K562 (cell line): ENCODE measurements around the gene CRACDL.

Experiments
- CTCF ChIP-seq, 3 experiments: IDR thresholded peaks in 2 of 3; conservative IDR thresholded peaks in 1 of 3; 2 replicates each; pipeline ENCODE4 v1.5.1; 2011 to 2012; ENCODE audit warnings: low read length in 3 of 3, mild to moderate bottlenecking in 3 of 3, control low read depth in 2 of 3, improper control_type of control experiment in 1 of 3, inconsistent platforms in 1 of 3, low read depth in 1 of 3, mixed read lengths in 1 of 3, moderate library complexity in 1 of 3; ENCODE audit not compliant: insufficient read depth in 2 of 3
- FOS ChIP-seq: IDR thresholded peaks from 3 replicates; pipeline ENCODE4 v1.6.1; 2011; ENCODE audit not compliant: insufficient read length; ENCODE audit errors: extremely low read depth
- GABPA ChIP-seq: fragments of 200-800 bp; sonication (Bioruptor generic); conservative IDR thresholded peaks from 2 replicates; pipeline ENCODE4 v1.6.1; 2016; ENCODE audit warnings: low read depth, missing genetic modification characterization, missing compliant biosample characterization
- HIVEP1 ChIP-seq: fragments of 250-450 bp; sonication (Bioruptor Pico); IDR thresholded peaks from 2 replicates; pipeline ENCODE4 v1.4.0; 2020; ENCODE audit warnings: mild to moderate bottlenecking
- KLF16 ChIP-seq: IDR thresholded peaks from 2 replicates; pipeline ENCODE4 v1.6.1; 2016; ENCODE audit warnings: antibody characterized with exemption
- POLR2AphosphoS5 ChIP-seq: IDR thresholded peaks from 2 replicates; pipeline ENCODE4 v1.6.1; 2011; ENCODE audit warnings: mild to moderate bottlenecking, low read depth, low read length, moderate library complexity; ENCODE audit not compliant: control insufficient read depth, insufficient read depth
- USF2 ChIP-seq: sonication (generic); formaldehyde crosslinking; IDR thresholded peaks from 2 replicates; pipeline ENCODE4 v1.5.0; 2020; ENCODE audit warnings: missing genetic modification reagents
- ZBTB33 ChIP-seq: sonication (generic); formaldehyde crosslinking; IDR thresholded peaks from 2 replicates; pipeline ENCODE4 v1.8.1; 2023; ENCODE audit warnings: mild to moderate bottlenecking, missing genetic modification reagents
- ZEB2 ChIP-seq: fragments of 450-650 bp; IDR thresholded peaks from 2 replicates; pipeline ENCODE4 v1.6.1; 2016
- TF ChIP-seq, protein P1 (sequence below): IDR thresholded peaks from 3 replicates; pipeline ENCODE4 v1.6.1; 2011; ENCODE audit warnings: borderline replicate concordance, mild to moderate bottlenecking; ENCODE audit not compliant: insufficient read length, insufficient read depth

DNA sequence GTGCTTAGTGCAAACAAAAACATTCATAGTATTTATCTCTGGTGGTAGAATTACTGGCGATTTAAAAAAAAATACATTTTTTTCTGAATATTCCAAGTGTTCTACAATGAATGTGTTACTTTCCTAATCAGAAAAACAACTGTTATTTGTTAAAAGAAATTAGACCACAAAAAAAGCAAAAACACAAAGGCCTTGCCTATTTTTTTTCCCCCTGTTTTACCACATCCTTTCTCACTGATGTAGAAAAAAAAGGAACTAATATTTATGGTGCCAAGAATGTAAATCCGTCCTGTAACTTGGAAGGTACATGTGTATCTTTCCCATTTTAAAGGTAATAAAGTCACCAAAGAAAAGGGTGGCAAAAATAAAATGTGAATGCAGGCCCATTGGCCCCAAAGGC, 176.7 kb downstream of the CRACDL start:
- TF ChIP-seq HIVEP1 (no peak), ZEB2 (no peak), FOS (no peak), ZBTB33 (CRISPR knock-in tag) (no peak), POLR2AphosphoS5 (no peak), USF2 (CRISPR knock-in tag) (no peak), GABPA (no peak), CTCF (IDR thresholded peaks at IDR 0.05 in 2 of 3, conservative IDR thresholded peaks at IDR 0.05 in 1 of 3; ENCODE audit: insufficient read depth in 2 of 3, low read depth in 1 of 3, low read length in 3 of 3) (no peak), KLF16 (no peak)
- TF ChIP-seq, protein P1, sequence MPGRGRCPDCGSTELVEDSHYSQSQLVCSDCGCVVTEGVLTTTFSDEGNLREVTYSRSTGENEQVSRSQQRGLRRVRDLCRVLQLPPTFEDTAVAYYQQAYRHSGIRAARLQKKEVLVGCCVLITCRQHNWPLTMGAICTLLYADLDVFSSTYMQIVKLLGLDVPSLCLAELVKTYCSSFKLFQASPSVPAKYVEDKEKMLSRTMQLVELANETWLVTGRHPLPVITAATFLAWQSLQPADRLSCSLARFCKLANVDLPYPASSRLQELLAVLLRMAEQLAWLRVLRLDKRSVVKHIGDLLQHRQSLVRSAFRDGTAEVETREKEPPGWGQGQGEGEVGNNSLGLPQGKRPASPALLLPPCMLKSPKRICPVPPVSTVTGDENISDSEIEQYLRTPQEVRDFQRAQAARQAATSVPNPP = no peak
